Panc1 (cell line): ENCODE measurements around the gene RIMBP2. TPM values are rescaled to one million over a fixed set of nuclear protein-coding genes. Genes with fewer than 3 reads are reported as not detected.

ENCODE experiments used
- ATAC-seq: fragments of 200-7000 bp; cut with Tn5 transposase; 2 replicates; pipeline ENCODE4 v1.9.1; 2020; ENCODE audit warnings: mild to moderate bottlenecking, moderate library complexity
- BruUV-seq: library from RNA; stranded (reverse); fragments of 400-500 nt; replicated peaks from 2 replicates; lab custom pipeline; 2021; lab: Mats Ljungman, UMichigan
- CTCF ChIA-PET: fragments of 300-600 bp; sonication (Branson Sonifier 250); formaldehyde crosslinking; loops from one replicate; lab custom pipeline; 2022; ENCODE audit warnings: antibody characterized with exemption; lab: Charles Lee
- POLR2A ChIA-PET: fragments of 300-600 bp; sonication (Branson Sonifier 250); formaldehyde crosslinking; loops from one replicate; lab custom pipeline; 2022; ENCODE audit warnings: antibody characterized with exemption; lab: Charles Lee
- DNase-seq: peaks from one replicate; pipeline ENCODE4 v3.0.0-alpha.2; 2010; ENCODE audit warnings: low read depth, low spot score
- H3K27ac ChIP-seq: 2 replicates; pipeline ENCODE4 v1.5.1; 2011; ENCODE audit warnings: mild to moderate bottlenecking, low read length, inconsistent platforms
- H3K27me3 ChIP-seq: fragments of 200-500 bp; sonication (Bioruptor generic); 2 replicates; pipeline ENCODE4 v1.6.0; 2014; ENCODE audit warnings: low read length, inconsistent platforms; ENCODE audit not compliant: control insufficient read depth, insufficient read depth
- H3K36me3 ChIP-seq: fragments of 200-500 bp; sonication (Bioruptor generic); 2 replicates; pipeline ENCODE4 v1.5.1; 2014; ENCODE audit warnings: inconsistent platforms, mild to moderate bottlenecking, low read length, moderate library complexity; ENCODE audit not compliant: control insufficient read depth, insufficient read depth
- H3K4me1 ChIP-seq: 2 replicates; pipeline ENCODE4 v1.5.1; 2011; ENCODE audit warnings: inconsistent platforms, mild to moderate bottlenecking, low read length, moderate library complexity; ENCODE audit not compliant: control insufficient read depth, insufficient read depth
- H3K4me3 ChIP-seq, 2 experiments: 2 replicates each; pipeline ENCODE4 v1.5.1; 2011 to 2012; ENCODE audit warnings: low read depth in 2 of 2, low read length in 2 of 2, mild to moderate bottlenecking in 2 of 2, inconsistent platforms in 1 of 2, moderate library complexity in 1 of 2
- H3K9me3 ChIP-seq: fragments of 200-500 bp; sonication (Bioruptor generic); 2 replicates; pipeline ENCODE4 v1.5.1; 2014; ENCODE audit warnings: low read depth, mild to moderate bottlenecking, inconsistent platforms, low read length, moderate library complexity; ENCODE audit not compliant: control insufficient read depth, insufficient read depth
- POLR2AphosphoS5 ChIP-seq: IDR thresholded peaks from 2 replicates; pipeline ENCODE4 v1.6.1; 2012; ENCODE audit warnings: mild to moderate bottlenecking, low read depth, low read length, moderate library complexity
- SIN3A ChIP-seq: IDR thresholded peaks from 2 replicates; pipeline ENCODE4 v1.6.1; 2012; ENCODE audit warnings: low read depth, mild to moderate bottlenecking, low read length, moderate library complexity, borderline replicate concordance; ENCODE audit not compliant: insufficient read depth
- TCF7L2 ChIP-seq: IDR thresholded peaks from 2 replicates; pipeline ENCODE4 v1.6.1; 2011; ENCODE audit warnings: mild to moderate bottlenecking, low read depth, low read length, inconsistent platforms
- in situ Hi-C: cut with HindIII; loops from 2 replicates; pipeline ENCODE4 v1.10.0; 2016; ENCODE audit warnings: low sequenced_read_pairs, low pct_unique_long_range_greater_than_20kb
- intact Hi-C: fragments of 100-400 bp; cut with micrococcal nuclease; formaldehyde crosslinking; loops from one replicate; pipeline ENCODE4 v1.10.0; 2022; ENCODE audit not compliant: unreplicated experiment
- total RNA-seq: library from RNA; stranded (reverse); gene quantifications from one replicate; pipeline ENCODE4 v1.2.1, GENCODE V29; 2021; ENCODE audit not compliant: unreplicated experiment
- TF ChIP-seq, protein P1 (sequence below), 2 experiments: IDR thresholded peaks; 2 replicates each; pipeline ENCODE4 v1.6.1; 2011 to 2012; ENCODE audit warnings: low read depth in 2 of 2, control low read depth in 1 of 2, low read length in 1 of 2, mild to moderate bottlenecking in 1 of 2, moderate library complexity in 1 of 2; ENCODE audit not compliant: insufficient read depth in 1 of 2
- TF ChIP-seq, protein P2 (sequence below): fragments of 450-650 bp; IDR thresholded peaks from 2 replicates; pipeline ENCODE4 v1.5.1; 2017; ENCODE audit warnings: mild to moderate bottlenecking

RIMBP2 gene
- total RNA-seq, 1 experiment from 2014 or later, result not detected

DNA sequence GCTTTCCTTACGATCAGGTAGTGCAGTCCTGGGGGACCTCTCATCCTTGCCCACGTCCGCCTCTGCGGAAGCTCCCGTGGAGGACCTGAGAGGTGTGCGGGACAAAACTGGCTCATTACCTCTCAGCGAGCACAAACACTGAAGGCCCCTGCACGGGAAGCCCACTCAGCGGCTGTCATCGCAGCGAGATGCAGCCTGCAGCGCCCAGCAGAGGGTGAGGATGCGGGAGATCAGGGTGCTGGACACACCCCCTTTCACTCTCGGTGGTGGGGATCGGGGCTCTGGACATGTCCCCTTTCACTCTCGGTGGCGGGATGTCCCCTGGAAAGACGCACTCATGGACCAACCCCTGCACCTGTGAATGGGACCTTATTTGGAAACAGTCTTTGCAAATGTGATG, 266.8 kb downstream of the RIMBP2 start:
- DNase-seq (no peak), ATAC-seq (no peak)
- Histone ChIP-seq H3K36me3 (no peaks in the 10 kb centered on the region), H3K27ac (no peak overlapping the region), H3K4me3 (no peak overlapping the region), H3K9me3 (no peaks in the 10 kb centered on the region), H3K27me3 (peaks cover 3% of the 10 kb centered on the region; the same call in 1 of the 2 replicates), H3K4me1 (no peaks in the 10 kb centered on the region)
- in situ Hi-C loops, result no loop called here
- BruUV-seq, result no TSS peak
- POLR2A ChIA-PET, result no interaction called here
- intact Hi-C loops, result no loop called here
- TF ChIP-seq POLR2AphosphoS5 (no peak), SIN3A (no peak), TCF7L2 (no peak)
- TF ChIP-seq, protein P1, sequence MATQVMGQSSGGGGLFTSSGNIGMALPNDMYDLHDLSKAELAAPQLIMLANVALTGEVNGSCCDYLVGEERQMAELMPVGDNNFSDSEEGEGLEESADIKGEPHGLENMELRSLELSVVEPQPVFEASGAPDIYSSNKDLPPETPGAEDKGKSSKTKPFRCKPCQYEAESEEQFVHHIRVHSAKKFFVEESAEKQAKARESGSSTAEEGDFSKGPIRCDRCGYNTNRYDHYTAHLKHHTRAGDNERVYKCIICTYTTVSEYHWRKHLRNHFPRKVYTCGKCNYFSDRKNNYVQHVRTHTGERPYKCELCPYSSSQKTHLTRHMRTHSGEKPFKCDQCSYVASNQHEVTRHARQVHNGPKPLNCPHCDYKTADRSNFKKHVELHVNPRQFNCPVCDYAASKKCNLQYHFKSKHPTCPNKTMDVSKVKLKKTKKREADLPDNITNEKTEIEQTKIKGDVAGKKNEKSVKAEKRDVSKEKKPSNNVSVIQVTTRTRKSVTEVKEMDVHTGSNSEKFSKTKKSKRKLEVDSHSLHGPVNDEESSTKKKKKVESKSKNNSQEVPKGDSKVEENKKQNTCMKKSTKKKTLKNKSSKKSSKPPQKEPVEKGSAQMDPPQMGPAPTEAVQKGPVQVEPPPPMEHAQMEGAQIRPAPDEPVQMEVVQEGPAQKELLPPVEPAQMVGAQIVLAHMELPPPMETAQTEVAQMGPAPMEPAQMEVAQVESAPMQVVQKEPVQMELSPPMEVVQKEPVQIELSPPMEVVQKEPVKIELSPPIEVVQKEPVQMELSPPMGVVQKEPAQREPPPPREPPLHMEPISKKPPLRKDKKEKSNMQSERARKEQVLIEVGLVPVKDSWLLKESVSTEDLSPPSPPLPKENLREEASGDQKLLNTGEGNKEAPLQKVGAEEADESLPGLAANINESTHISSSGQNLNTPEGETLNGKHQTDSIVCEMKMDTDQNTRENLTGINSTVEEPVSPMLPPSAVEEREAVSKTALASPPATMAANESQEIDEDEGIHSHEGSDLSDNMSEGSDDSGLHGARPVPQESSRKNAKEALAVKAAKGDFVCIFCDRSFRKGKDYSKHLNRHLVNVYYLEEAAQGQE (IDR thresholded peaks at IDR 0.05; ENCODE audit: insufficient read depth in 1 of 2, low read depth in 2 of 2, low read length in 1 of 2), result no peak
- TF ChIP-seq, protein P2, sequence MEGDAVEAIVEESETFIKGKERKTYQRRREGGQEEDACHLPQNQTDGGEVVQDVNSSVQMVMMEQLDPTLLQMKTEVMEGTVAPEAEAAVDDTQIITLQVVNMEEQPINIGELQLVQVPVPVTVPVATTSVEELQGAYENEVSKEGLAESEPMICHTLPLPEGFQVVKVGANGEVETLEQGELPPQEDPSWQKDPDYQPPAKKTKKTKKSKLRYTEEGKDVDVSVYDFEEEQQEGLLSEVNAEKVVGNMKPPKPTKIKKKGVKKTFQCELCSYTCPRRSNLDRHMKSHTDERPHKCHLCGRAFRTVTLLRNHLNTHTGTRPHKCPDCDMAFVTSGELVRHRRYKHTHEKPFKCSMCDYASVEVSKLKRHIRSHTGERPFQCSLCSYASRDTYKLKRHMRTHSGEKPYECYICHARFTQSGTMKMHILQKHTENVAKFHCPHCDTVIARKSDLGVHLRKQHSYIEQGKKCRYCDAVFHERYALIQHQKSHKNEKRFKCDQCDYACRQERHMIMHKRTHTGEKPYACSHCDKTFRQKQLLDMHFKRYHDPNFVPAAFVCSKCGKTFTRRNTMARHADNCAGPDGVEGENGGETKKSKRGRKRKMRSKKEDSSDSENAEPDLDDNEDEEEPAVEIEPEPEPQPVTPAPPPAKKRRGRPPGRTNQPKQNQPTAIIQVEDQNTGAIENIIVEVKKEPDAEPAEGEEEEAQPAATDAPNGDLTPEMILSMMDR, result no peak
- CTCF ChIA-PET, result no interaction called here

DNA sequence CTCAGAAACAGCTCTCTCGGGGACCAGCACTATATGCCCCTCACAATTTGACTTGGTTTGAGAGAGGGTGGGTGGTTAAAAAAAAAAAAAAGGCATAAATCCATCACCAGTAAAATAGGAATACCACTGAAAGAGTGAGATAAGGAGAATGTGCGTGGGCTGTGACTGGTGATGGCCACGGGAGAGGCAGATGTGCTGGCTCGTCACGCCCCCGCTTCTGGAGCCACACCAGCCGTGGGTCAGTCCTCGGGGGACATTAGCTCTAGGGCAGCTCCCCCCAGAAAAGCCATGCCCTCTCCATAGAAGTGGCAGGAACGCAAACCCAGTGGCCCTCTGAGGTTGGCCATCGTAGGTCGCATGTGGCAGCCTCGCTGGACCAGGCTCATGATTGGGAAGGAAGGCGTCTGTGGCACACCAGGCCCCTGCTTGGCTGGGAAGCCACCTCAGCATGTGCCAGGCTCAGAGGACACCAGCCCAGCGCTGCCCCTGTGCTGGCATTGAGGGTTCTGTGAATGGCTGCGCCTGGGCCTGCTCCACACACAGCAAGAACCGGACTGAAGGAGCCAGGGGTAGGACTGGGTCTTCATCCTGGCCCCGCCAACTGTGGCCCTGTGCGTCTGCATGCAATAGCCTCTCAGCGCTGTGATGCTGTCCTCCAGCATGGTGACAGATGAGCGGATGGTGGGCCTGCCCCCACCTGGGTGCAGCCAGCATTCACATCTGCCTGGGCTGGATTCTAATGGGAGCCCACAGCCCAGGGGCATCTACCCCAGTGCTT, 267.9 kb downstream of the RIMBP2 start:
- no TSS peak for BruUV-seq
- DNase-seq (no peak), ATAC-seq (no peak)
- no peak for TF ChIP-seq TCF7L2
- no peak for TF ChIP-seq SIN3A
- TF ChIP-seq, protein P1 (IDR thresholded peaks at IDR 0.05; ENCODE audit: insufficient read depth in 1 of 2, low read depth in 2 of 2, low read length in 1 of 2), result no peak
- TF ChIP-seq, protein P2, result no peak
- no peak for TF ChIP-seq POLR2AphosphoS5
- H3K36me3 ChIP-seq, result no peaks in the 10 kb centered on the region
- ChIA-PET POLR2A (no interaction called here), CTCF (no interaction called here)
- no peak overlapping the region for H3K27ac ChIP-seq
- in situ Hi-C loops (no loop called here), intact Hi-C loops (no loop called here)
- H3K9me3 ChIP-seq, result no peaks in the 10 kb centered on the region
- no peak overlapping the region for H3K4me3 ChIP-seq
- H3K4me1 ChIP-seq, result no peaks in the 10 kb centered on the region
- peaks cover 6% of the 10 kb centered on the region; the same call in 1 of the 2 replicates for H3K27me3 ChIP-seq
